ENCODE data around the gene FAM20C.

Gene FAM20C

GRCh38 chr7:157771-158625, 34.4 kb upstream of the FAM20C start:
- no peak overlapping the region for H3K4me3 ChIP-seq
- H3K27ac ChIP-seq: no peak overlapping the region

- H3K4me3 ChIP-seq: no peak overlapping the region
- H3K27ac ChIP-seq: no peak overlapping the region
These were observed 33.6 kb upstream of the FAM20C start for GRCh38 chr7:158771-159170.

- Histone ChIP-seq H3K4me3 (no peak overlapping the region), H3K27ac (no peak overlapping the region)
These were observed 32.8 kb upstream of the FAM20C start for GRCh38 chr7:159370-160270.

- no peak overlapping the region for H3K4me3 ChIP-seq
- H3K27ac ChIP-seq: no peak overlapping the region
These were observed 31.2 kb upstream of the FAM20C start for GRCh38 chr7:160958-161725.

- H3K27ac ChIP-seq: no peak overlapping the region
- H3K4me3 ChIP-seq: no peak overlapping the region
These were observed 29.6 kb upstream of the FAM20C start for GRCh38 chr7:162632-163297.

- Histone ChIP-seq H3K4me3 (no peak overlapping the region), H3K27ac (no peak overlapping the region)
These were observed 29.1 kb upstream of the FAM20C start for GRCh38 chr7:163298-163695.

GRCh38 chr7:163971-164881, 28.1 kb upstream of the FAM20C start:
- H3K27ac ChIP-seq: no peak overlapping the region
- H3K4me3 ChIP-seq: no peak overlapping the region

- no peak overlapping the region for H3K4me3 ChIP-seq
- no peak overlapping the region for H3K27ac ChIP-seq
These were observed 27.3 kb upstream of the FAM20C start for GRCh38 chr7:164882-165660.

- Histone ChIP-seq H3K4me3 (no peak overlapping the region), H3K27ac (no peak overlapping the region)
These were observed 26.6 kb upstream of the FAM20C start for GRCh38 chr7:165661-166337.

GRCh38 chr7:166338-167060, 25.9 kb upstream of the FAM20C start:
- H3K27ac ChIP-seq: peak overlapping the region in 1 of 21 experiments; percentile 8

GRCh38 chr7:167090-167855, 25.1 kb upstream of the FAM20C start:
- Histone ChIP-seq H3K4me3 (no peak overlapping the region), H3K27ac (peak overlapping the region in 1 of 21 experiments; percentile 8)

More at GRCh38 chr7:166338-167060, 25.9 kb upstream of the FAM20C start:
- H3K4me3 ChIP-seq: no peak overlapping the region

- no peak overlapping the region for H3K4me3 ChIP-seq
These were observed 24.2 kb upstream of the FAM20C start for GRCh38 chr7:167976-168791.

GRCh38 chr7:169276-170172, 22.8 kb upstream of the FAM20C start:
- no peak overlapping the region for H3K27ac ChIP-seq
- no peak overlapping the region for H3K4me3 ChIP-seq

More at GRCh38 chr7:167976-168791, 24.2 kb upstream of the FAM20C start:
- no peak overlapping the region for H3K27ac ChIP-seq
